GM23338 (cell line): Measurements from ENCODE around the gene MEMO1. TPM values are rescaled to one million over a fixed set of nuclear protein-coding genes. Genes with fewer than 3 reads are reported as not detected.

Source experiments
- ATAC-seq: fragments of 200-7000 bp; cut with Tn5 transposase; 3 replicates; pipeline ENCODE4 v1.9.1; 2020
- DNase-seq: peaks from one replicate; pipeline ENCODE4 v3.0.0-alpha.2; 2015; ENCODE audit warnings: low spot score
- H2AFZ ChIP-seq: fragments of 200-600 bp; sonication (generic); 2 replicates; pipeline ENCODE4 v1.8.0; 2016; ENCODE audit warnings: antibody characterized with exemption, mild to moderate bottlenecking, moderate library complexity
- H3F3A ChIP-seq: fragments of 200-600 bp; sonication (generic); replicated peaks from 2 replicates; pipeline ENCODE4 v1.8.0; 2017; ENCODE audit warnings: antibody characterized with exemption, mixed run types, low read depth
- H3K27ac ChIP-seq: fragments of 200-600 bp; sonication (generic); 2 replicates; pipeline ENCODE4 v1.6.1; 2016; ENCODE audit warnings: low read depth
- H3K27me3 ChIP-seq: fragments of 200-600 bp; sonication (generic); 2 replicates; pipeline ENCODE4 v1.8.0; 2016; ENCODE audit warnings: mild to moderate bottlenecking, mixed run types, moderate library complexity; ENCODE audit not compliant: insufficient read depth
- H3K36me3 ChIP-seq: fragments of 200-600 bp; sonication (generic); 2 replicates; pipeline ENCODE4 v1.8.0; 2016; ENCODE audit warnings: mild to moderate bottlenecking; ENCODE audit not compliant: insufficient read depth
- H3K4me1 ChIP-seq: fragments of 200-600 bp; sonication (generic); 2 replicates; pipeline ENCODE4 v1.8.0; 2016; ENCODE audit warnings: mild to moderate bottlenecking, moderate library complexity; ENCODE audit not compliant: insufficient read depth
- H3K4me2 ChIP-seq: fragments of 200-600 bp; sonication (generic); 2 replicates; pipeline ENCODE4 v1.7.1; 2017; ENCODE audit warnings: mixed run types
- H3K4me3 ChIP-seq: fragments of 200-600 bp; sonication (generic); 2 replicates; pipeline ENCODE4 v1.6.1; 2016; ENCODE audit warnings: mixed run types
- H3K79me2 ChIP-seq: fragments of 200-600 bp; sonication (generic); replicated peaks from 2 replicates; pipeline ENCODE4 v1.8.0; 2017; ENCODE audit warnings: mild to moderate bottlenecking; ENCODE audit not compliant: insufficient read depth
- H3K9me2 ChIP-seq: fragments of 200-600 bp; sonication (generic); 2 replicates; pipeline ENCODE4 v1.8.0; 2017; ENCODE audit not compliant: insufficient read depth
- H4K20me1 ChIP-seq: fragments of 200-600 bp; sonication (generic); replicated peaks from 2 replicates; pipeline ENCODE4 v1.8.0; 2017; ENCODE audit warnings: mild to moderate bottlenecking; ENCODE audit not compliant: insufficient read depth
- H3K27ac Mint-ChIP-seq: 2 replicates; pipeline ENCODE4 v1.8.0; 2020; ENCODE audit warnings: inconsistent platforms, mild to moderate bottlenecking, moderate library complexity, mixed read lengths
- H3K27me3 Mint-ChIP-seq: 3 replicates; pipeline ENCODE4 v1.8.0; 2022; ENCODE audit warnings: low read depth, mild to moderate bottlenecking, moderate library complexity, mixed read lengths, inconsistent platforms; ENCODE audit not compliant: insufficient read depth, poor library complexity
- H3K36me3 Mint-ChIP-seq: 3 replicates; pipeline ENCODE4 v1.8.0; 2021; ENCODE audit warnings: low read depth, mild to moderate bottlenecking, inconsistent platforms, moderate library complexity, mixed read lengths
- H3K4me1 Mint-ChIP-seq: 3 replicates; pipeline ENCODE4 v1.8.0; 2020; ENCODE audit warnings: mild to moderate bottlenecking, inconsistent platforms, mixed read lengths
- H3K4me3 Mint-ChIP-seq: 3 replicates; pipeline ENCODE4 v1.8.0; 2021; ENCODE audit warnings: moderate library complexity, mild to moderate bottlenecking, inconsistent platforms, mixed read lengths
- H3K9me3 Mint-ChIP-seq: 3 replicates; pipeline ENCODE4 v1.8.0; 2020; ENCODE audit warnings: moderate library complexity, mild to moderate bottlenecking, inconsistent platforms, mixed read lengths
- CREB1 ChIP-seq: fragments of 250-450 bp; sonication (Bioruptor Pico); IDR thresholded peaks from 2 replicates; pipeline ENCODE4 v1.5.0; 2020; ENCODE audit warnings: low read depth, mild to moderate bottlenecking, moderate library complexity
- CTCF ChIP-seq, 2 experiments: fragments of 200-600 bp in 1 of 2; sonication (generic) in 1 of 2; conservative IDR thresholded peaks; 2 replicates each; pipeline versions ENCODE4 v1.5.1 to v1.6.1; 2016 to 2017; ENCODE audit warnings: antibody characterized with exemption in 2 of 2, low read depth in 2 of 2, mild to moderate bottlenecking in 2 of 2, moderate library complexity in 1 of 2
- EZH2phosphoT487 ChIP-seq: fragments of 200-600 bp; sonication (generic); IDR thresholded peaks from one replicate; pipeline ENCODE4 v1.8.1; 2018; ENCODE audit warnings: antibody characterized with exemption; ENCODE audit not compliant: unreplicated experiment
- JUNB ChIP-seq: IDR thresholded peaks from one replicate; pipeline ENCODE4 v1.6.1; 2016; ENCODE audit warnings: antibody characterized with exemption; ENCODE audit not compliant: unreplicated experiment
- NANOG ChIP-seq: IDR thresholded peaks from 2 replicates; pipeline ENCODE4 v1.6.1; 2016; ENCODE audit warnings: antibody characterized with exemption, borderline replicate concordance
- POLR2AphosphoS5 ChIP-seq: IDR thresholded peaks from 2 replicates; pipeline ENCODE4 v1.6.1; 2016; ENCODE audit warnings: antibody characterized with exemption, low read depth
- STAT1 ChIP-seq: IDR thresholded peaks from one replicate; pipeline ENCODE4 v1.6.1; 2016; ENCODE audit warnings: antibody characterized with exemption; ENCODE audit not compliant: unreplicated experiment
- ZNF114 ChIP-seq: fragments of 250-450 bp; sonication (Bioruptor Pico); IDR thresholded peaks from 2 replicates; pipeline ENCODE4 v1.5.0; 2020; ENCODE audit warnings: mild to moderate bottlenecking, moderate library complexity
- ZNF462 ChIP-seq: fragments of 250-450 bp; sonication (Bioruptor Pico); IDR thresholded peaks from 2 replicates; pipeline ENCODE4 v1.5.0; 2020; ENCODE audit warnings: mild to moderate bottlenecking, moderate library complexity
- polyA plus RNA-seq: library from polyadenylated mRNA; unstranded; fragments of >200 nt; fragmentation: Nextera tagmentation; extraction: Ambion mirVana; gene quantifications from 2 replicates; pipeline ENCODE4 v1.2.1, GENCODE V29; 2016
- total RNA-seq: library from RNA; depleted of rRNA; stranded (reverse); fragments of >200 nt; shearing (Covaris generic); gene quantifications from 2 replicates; pipeline ENCODE4 v1.2.3, GENCODE V29; 2014

Gene MEMO1
- total and polyA plus RNA-seq, 2 experiments from 2014 or later, result 39.1 to 67.0 TPM

GRCh38 chr2:31893094-31893493 is 117.7 kb downstream of the MEMO1 start:
- peaks cover 4% of the 10 kb centered on the region; the same call in 1 of the 2 replicates for H3K79me2 ChIP-seq
- H2AFZ ChIP-seq, result no peak overlapping the region
- no peaks in the 10 kb centered on the region for H3F3A ChIP-seq
- DNase-seq (peak; percentile 28), ATAC-seq (peak; percentile 42; the same call in 2 of the 3 replicates)
- no peaks in the 10 kb centered on the region for H3K9me2 ChIP-seq
- H3K27me3 Mint-ChIP-seq, result peaks cover 2% of the 10 kb centered on the region
- no peaks in the 10 kb centered on the region for H3K36me3 ChIP-seq
- peaks cover 43% of the 10 kb centered on the region for H3K4me1 ChIP-seq
- peak overlapping the region; percentile 42; the same call in 1 of the 3 replicates for H3K4me3 Mint-ChIP-seq
- no peak overlapping the region for H3K27ac Mint-ChIP-seq
- H3K9me3 Mint-ChIP-seq, result peaks cover 15% of the 10 kb centered on the region; the same call in 2 of the 3 replicates
- H3K4me3 ChIP-seq, result peak overlapping the region; percentile 35
- peak overlapping the region; percentile 66 for H3K4me2 ChIP-seq
- no peaks in the 10 kb centered on the region for H4K20me1 ChIP-seq
- H3K27ac ChIP-seq, result peak overlapping the region; percentile 57; the same call in 1 of the 2 replicates
- H3K4me1 Mint-ChIP-seq, result peaks cover 43% of the 10 kb centered on the region
- H3K27me3 ChIP-seq, result no peaks in the 10 kb centered on the region
- H3K36me3 Mint-ChIP-seq, result peaks cover 23% of the 10 kb centered on the region
- TF ChIP-seq POLR2AphosphoS5 (no peak), CREB1 (no peak)

GRCh38 chr2:31889044-31889443 is 121.8 kb downstream of the MEMO1 start:
- H3K4me1 ChIP-seq, result peaks cover 51% of the 10 kb centered on the region
- H3K4me3 ChIP-seq, result no peak overlapping the region
- TF ChIP-seq NANOG, result no peak
- TF ChIP-seq EZH2phosphoT487, result no peak
- no peak for TF ChIP-seq STAT1
- no peak for TF ChIP-seq ZNF114 (CRISPR knock-in tag)
- TF ChIP-seq CTCF (conservative IDR thresholded peaks at IDR 0.05; ENCODE audit: low read depth in 2 of 2), result no peak
- TF ChIP-seq JUNB, result no peak
- no peak for TF ChIP-seq CREB1
- no peak for TF ChIP-seq POLR2AphosphoS5
- no peak overlapping the region for H3K4me3 Mint-ChIP-seq
- H2AFZ ChIP-seq, result no peak overlapping the region
- no peaks in the 10 kb centered on the region for H4K20me1 ChIP-seq
- no peaks in the 10 kb centered on the region for H3F3A ChIP-seq
- H3K27ac Mint-ChIP-seq, result no peak overlapping the region; the same call in 1 of the 2 replicates
- H3K36me3 ChIP-seq, result no peaks in the 10 kb centered on the region
- no peaks in the 10 kb centered on the region for H3K9me3 Mint-ChIP-seq
- H3K79me2 ChIP-seq, result no peaks in the 10 kb centered on the region
- H3K4me1 Mint-ChIP-seq, result peaks cover 51% of the 10 kb centered on the region
- H3K36me3 Mint-ChIP-seq, result no peaks in the 10 kb centered on the region
- H3K4me2 ChIP-seq, result no peak overlapping the region
- H3K9me2 ChIP-seq, result no peaks in the 10 kb centered on the region
- no peak overlapping the region for H3K27ac ChIP-seq
- peaks cover 2% of the 10 kb centered on the region for H3K27me3 Mint-ChIP-seq
- no peaks in the 10 kb centered on the region for H3K27me3 ChIP-seq
- DNase-seq, result no peak
- ATAC-seq, result no peak

- Mint-ChIP-seq H3K9me3 (no peaks in the 10 kb centered on the region), H3K27ac (peak overlapping the region; percentile 67), H3K36me3 (no peaks in the 10 kb centered on the region), H3K4me3 (no peak overlapping the region), H3K4me1 (peaks cover 46% of the 10 kb centered on the region), H3K27me3 (peaks cover 2% of the 10 kb centered on the region)
- H3K4me2 ChIP-seq, result no peak overlapping the region
- DNase-seq, result no peak
- H3K27me3 ChIP-seq, result no peaks in the 10 kb centered on the region
- H2AFZ ChIP-seq, result no peak overlapping the region
- no peak overlapping the region for H3K27ac ChIP-seq
- H4K20me1 ChIP-seq, result no peaks in the 10 kb centered on the region
- no peaks in the 10 kb centered on the region for H3F3A ChIP-seq
- H3K36me3 ChIP-seq, result no peaks in the 10 kb centered on the region
- TF ChIP-seq ZNF462 (CRISPR knock-in tag), result no peak
- ATAC-seq, result no peak
- H3K9me2 ChIP-seq, result no peaks in the 10 kb centered on the region
- H3K4me3 ChIP-seq, result no peak overlapping the region
- peaks cover 46% of the 10 kb centered on the region for H3K4me1 ChIP-seq
- H3K79me2 ChIP-seq, result no peaks in the 10 kb centered on the region
These were observed 122.3 kb downstream of the MEMO1 start for GRCh38 chr2:31888550-31888949.
